IPS-11a (cell line): ENCODE data around the gene PLXNA4.

Experiments
- H3K4me3 ChIP-seq: one replicate; pipeline ENCODE4 v1.5.1; 2013; ENCODE audit warnings: low read depth, low read length, control low read depth

PLXNA4 gene

GRCh38 chr7:132225216-132226030 lies 350.8 kb downstream of the PLXNA4 start:
- H3K4me3 ChIP-seq: no peak overlapping the region

- H3K4me3 ChIP-seq: no peak overlapping the region
Observed at GRCh38 chr7:132221356-132221755, 354.9 kb downstream of the PLXNA4 start.

- no peak overlapping the region for H3K4me3 ChIP-seq
Observed at GRCh38 chr7:132220060-132220459, 356.2 kb downstream of the PLXNA4 start.

- H3K4me3 ChIP-seq: no peak overlapping the region
Observed at GRCh38 chr7:132218876-132219275, 357.4 kb downstream of the PLXNA4 start.

- H3K4me3 ChIP-seq: no peak overlapping the region
Observed at GRCh38 chr7:132216847-132217525, 359.3 kb downstream of the PLXNA4 start.

- H3K4me3 ChIP-seq: no peak overlapping the region
Observed at GRCh38 chr7:132214452-132214851, 361.8 kb downstream of the PLXNA4 start.

- H3K4me3 ChIP-seq: no peak overlapping the region
Observed at GRCh38 chr7:132213583-132213982, 362.7 kb downstream of the PLXNA4 start.

GRCh38 chr7:132211971-132212370 lies 364.3 kb downstream of the PLXNA4 start:
- H3K4me3 ChIP-seq: no peak overlapping the region

- no peak overlapping the region for H3K4me3 ChIP-seq
Observed at GRCh38 chr7:132210821-132211220, 365.4 kb downstream of the PLXNA4 start.

GRCh38 chr7:132207782-132208181 lies 368.5 kb downstream of the PLXNA4 start:
- no peak overlapping the region for H3K4me3 ChIP-seq

GRCh38 chr7:132207211-132207610 lies 369.1 kb downstream of the PLXNA4 start:
- H3K4me3 ChIP-seq: no peak overlapping the region

- H3K4me3 ChIP-seq: no peak overlapping the region
Observed at GRCh38 chr7:132206594-132206993, 369.7 kb downstream of the PLXNA4 start.

GRCh38 chr7:132205509-132205908 lies 370.8 kb downstream of the PLXNA4 start:
- no peak overlapping the region for H3K4me3 ChIP-seq

- H3K4me3 ChIP-seq: no peak overlapping the region
Observed at GRCh38 chr7:132203021-132203420, 373.2 kb downstream of the PLXNA4 start.

- no peak overlapping the region for H3K4me3 ChIP-seq
Observed at GRCh38 chr7:132202541-132202940, 373.7 kb downstream of the PLXNA4 start.

GRCh38 chr7:132200141-132200540 lies 376.1 kb downstream of the PLXNA4 start:
- no peak overlapping the region for H3K4me3 ChIP-seq

- H3K4me3 ChIP-seq: no peak overlapping the region
Observed at GRCh38 chr7:132199626-132200025, 376.6 kb downstream of the PLXNA4 start.

- no peak overlapping the region for H3K4me3 ChIP-seq
Observed at GRCh38 chr7:132197772-132198171, 378.5 kb downstream of the PLXNA4 start.

- H3K4me3 ChIP-seq: no peak overlapping the region
Observed at GRCh38 chr7:132193898-132194297, 382.4 kb downstream of the PLXNA4 start.

- no peak overlapping the region for H3K4me3 ChIP-seq
Observed at GRCh38 chr7:132192809-132193208, 383.5 kb downstream of the PLXNA4 start.

GRCh38 chr7:132191418-132191817 lies 384.9 kb downstream of the PLXNA4 start:
- H3K4me3 ChIP-seq: no peak overlapping the region

GRCh38 chr7:132190683-132191082 lies 385.6 kb downstream of the PLXNA4 start:
- H3K4me3 ChIP-seq: no peak overlapping the region
